CD14-positive monocyte (primary cell): ENCODE data around the gene ERFE. TPM values are rescaled to one million over a fixed set of nuclear protein-coding genes. Genes with fewer than 3 reads are reported as not detected.

Experiments
- DNase-seq, 3 donors: peaks; one replicate each; pipeline ENCODE4 v3.0.0-alpha.2; 2011 to 2022
- H2AFZ ChIP-seq: 2 replicates; pipeline ENCODE4 v1.6.0; 2012; ENCODE audit warnings: mild to moderate bottlenecking, low read depth, low read length, inconsistent platforms; ENCODE audit not compliant: insufficient read depth, poor library complexity, severe bottlenecking
- H3K27ac ChIP-seq, 2 donors: 1 replicate in 1 of 2; 2 replicates in 1 of 2; pipeline ENCODE4 v1.5.1; 2012 to 2013; ENCODE audit warnings: low read length in 2 of 2, control low read depth in 1 of 2, inconsistent platforms in 1 of 2, low read depth in 1 of 2, mild to moderate bottlenecking in 1 of 2
- H3K27me3 ChIP-seq, 2 donors: one replicate each; pipeline versions ENCODE4 v1.6.0 to v1.6.1; 2011 to 2013; ENCODE audit warnings: low read length in 2 of 2; ENCODE audit not compliant: control insufficient read depth in 2 of 2, insufficient read depth in 2 of 2
- H3K36me3 ChIP-seq, 2 donors: replicated peaks in 1 of 2; 1 replicate in 1 of 2; 2 replicates in 1 of 2; pipeline versions ENCODE4 v1.5.1 to v1.6.1; 2012 to 2013; ENCODE audit warnings: low read length in 2 of 2, control low read depth in 1 of 2, inconsistent platforms in 1 of 2, mild to moderate bottlenecking in 1 of 2; ENCODE audit not compliant: insufficient read depth in 2 of 2, control insufficient read depth in 1 of 2
- H3K4me1 ChIP-seq, 2 donors: 1 replicate in 1 of 2; 2 replicates in 1 of 2; pipeline versions ENCODE4 v1.5.1 to v1.6.1; 2012 to 2013; ENCODE audit warnings: low read length in 2 of 2, control low read depth in 1 of 2, inconsistent platforms in 1 of 2, mild to moderate bottlenecking in 1 of 2, moderate library complexity in 1 of 2; ENCODE audit not compliant: insufficient read depth in 2 of 2, control insufficient read depth in 1 of 2
- H3K4me2 ChIP-seq: replicated peaks from 2 replicates; pipeline ENCODE3; 2012; ENCODE audit warnings: low read length, moderate library complexity, mild to moderate bottlenecking; ENCODE audit not compliant: poor library complexity, severe bottlenecking; ENCODE audit errors: extremely low read depth
- H3K4me3 ChIP-seq, 3 experiments: fragments of 200-600 bp in 1 of 3; sonication (generic) in 1 of 3; replicated peaks in 1 of 3; 1 replicate in 2 of 3; 2 replicates in 1 of 3; pipeline ENCODE4 v1.5.1; 2011 to 2013; ENCODE audit warnings: low read length in 3 of 3, mild to moderate bottlenecking in 3 of 3, control low read depth in 2 of 3, low read depth in 2 of 3, inconsistent platforms in 1 of 3, moderate library complexity in 1 of 3
- H3K79me2 ChIP-seq: 2 replicates; pipeline ENCODE4 v1.6.0; 2012; ENCODE audit warnings: mild to moderate bottlenecking, control low read depth, inconsistent platforms, low read length, moderate library complexity; ENCODE audit not compliant: insufficient read depth
- H3K9ac ChIP-seq: 2 replicates; pipeline ENCODE4 v1.6.0; 2017; ENCODE audit warnings: low read length, mild to moderate bottlenecking; ENCODE audit not compliant: insufficient read depth, poor library complexity, severe bottlenecking
- H3K9me3 ChIP-seq, 2 donors: replicated peaks in 1 of 2; 1 replicate in 1 of 2; 2 replicates in 1 of 2; pipeline versions ENCODE4 v1.5.1 to v1.6.1; 2012 to 2013; ENCODE audit warnings: low read length in 2 of 2, control low read depth in 1 of 2; ENCODE audit not compliant: control insufficient read depth in 1 of 2, insufficient read depth in 1 of 2
- H4K20me1 ChIP-seq: 2 replicates; pipeline ENCODE4 v1.6.0; 2012; ENCODE audit warnings: mild to moderate bottlenecking, low read length, control low read depth, moderate library complexity; ENCODE audit not compliant: insufficient read depth
- H3K27ac Mint-ChIP-seq, 7 donors: one replicate each; pipeline ENCODE4 v1.8.0; 2020; ENCODE audit warnings: mild to moderate bottlenecking in 7 of 7, mixed read lengths in 7 of 7, moderate library complexity in 6 of 7, inconsistent platforms in 2 of 7
- H3K27me3 Mint-ChIP-seq, 3 donors: one replicate each; pipeline ENCODE4 v1.8.0; 2021 to 2022; ENCODE audit warnings: low read depth in 3 of 3, mild to moderate bottlenecking in 3 of 3, mixed read lengths in 3 of 3, moderate library complexity in 3 of 3, inconsistent platforms in 1 of 3
- H3K36me3 Mint-ChIP-seq, 2 donors: one replicate each; pipeline ENCODE4 v1.8.0; 2020; ENCODE audit warnings: mixed read lengths in 2 of 2, inconsistent platforms in 1 of 2, mild to moderate bottlenecking in 1 of 2
- H3K4me1 Mint-ChIP-seq: one replicate; pipeline ENCODE4 v1.8.0; 2020; ENCODE audit warnings: mild to moderate bottlenecking, mixed read lengths
- H3K4me3 Mint-ChIP-seq, 2 donors: one replicate each; pipeline ENCODE4 v1.8.0; 2020; ENCODE audit warnings: mild to moderate bottlenecking in 2 of 2, mixed read lengths in 2 of 2, moderate library complexity in 1 of 2
- H3K9me3 Mint-ChIP-seq, 7 donors: one replicate each; pipeline ENCODE4 v1.8.0; 2020 to 2022; ENCODE audit warnings: mixed read lengths in 7 of 7, mild to moderate bottlenecking in 6 of 7, moderate library complexity in 6 of 7, inconsistent platforms in 2 of 7
- CTCF ChIP-seq: fragments of 200-600 bp; IDR thresholded peaks from one replicate; pipeline ENCODE4 v1.8.0; 2022; ENCODE audit warnings: antibody characterized with exemption, mild to moderate bottlenecking
- WGBS: methylation state at CpG from one replicate; pipeline ENCODE4 v1.1.5; 2013; ENCODE audit warnings: missing lambda C conversion rate; ENCODE audit not compliant: insufficient coverage; 5-methylcytosine and 5-hydroxymethylcytosine counted together
- intact Hi-C, 2 donors: fragments of 100-400 bp; cut with micrococcal nuclease; formaldehyde crosslinking; loops; one replicate each; pipeline versions ENCODE4 v1.15.0 to v1.15.1; 2023
- polyA plus RNA-seq, 3 donors: library from polyadenylated mRNA; depleted of rRNA in 1 of 3; unstranded in 2 of 3; stranded (reverse) in 1 of 3; fragments of 300-500 nt in 2 of 3; fragments of >200 nt in 1 of 3; fragmentation: Illumina TruSeq in 2 of 3; gene quantifications; 1 replicate in 2 of 3; 2 replicates in 1 of 3; pipeline ENCODE4 v1.2.3, GENCODE V29; 2012 to 2021

ERFE gene
- polyA plus RNA-seq, 3 donors, result not detected

GRCh38 chr2:238122287-238123217 lies 36.2 kb upstream of the ERFE start:
- H3K36me3 Mint-ChIP-seq, result no peaks in the 10 kb centered on the region
- H3K9me3 ChIP-seq, result no peaks in the 10 kb centered on the region
- H3K4me1 Mint-ChIP-seq, result no peaks in the 10 kb centered on the region
- no peaks in the 10 kb centered on the region for H4K20me1 ChIP-seq
- no peak overlapping the region for H3K27ac ChIP-seq
- H3K4me3 Mint-ChIP-seq, result no peak overlapping the region
- peaks cover 0 to 3% of the 10 kb centered on the region in 2 donors for H3K4me1 ChIP-seq
- no peak for TF ChIP-seq CTCF
- H3K4me3 ChIP-seq, result no peak overlapping the region
- no peaks in the 10 kb centered on the region for H3K79me2 ChIP-seq
- H3K27me3 ChIP-seq, result peaks cover 0 to 3% of the 10 kb centered on the region in 2 donors
- no peak overlapping the region for H3K9ac ChIP-seq
- no peak overlapping the region for H3K27ac Mint-ChIP-seq
- H3K36me3 ChIP-seq, result no peaks in the 10 kb centered on the region
- intact Hi-C loops, result no loop called here
- H3K4me2 ChIP-seq, result no peak overlapping the region
- WGBS, result 95% methylated on average over 24 of the region's 29 CpGs
- H3K9me3 Mint-ChIP-seq, result peaks cover 0 to 4% (median 0%) of the 10 kb centered on the region in 7 donors
- H2AFZ ChIP-seq, result no peak overlapping the region
- peaks cover 8 to 18% (median 15%) of the 10 kb centered on the region in 3 donors for H3K27me3 Mint-ChIP-seq
- no peak for DNase-seq

DNA sequence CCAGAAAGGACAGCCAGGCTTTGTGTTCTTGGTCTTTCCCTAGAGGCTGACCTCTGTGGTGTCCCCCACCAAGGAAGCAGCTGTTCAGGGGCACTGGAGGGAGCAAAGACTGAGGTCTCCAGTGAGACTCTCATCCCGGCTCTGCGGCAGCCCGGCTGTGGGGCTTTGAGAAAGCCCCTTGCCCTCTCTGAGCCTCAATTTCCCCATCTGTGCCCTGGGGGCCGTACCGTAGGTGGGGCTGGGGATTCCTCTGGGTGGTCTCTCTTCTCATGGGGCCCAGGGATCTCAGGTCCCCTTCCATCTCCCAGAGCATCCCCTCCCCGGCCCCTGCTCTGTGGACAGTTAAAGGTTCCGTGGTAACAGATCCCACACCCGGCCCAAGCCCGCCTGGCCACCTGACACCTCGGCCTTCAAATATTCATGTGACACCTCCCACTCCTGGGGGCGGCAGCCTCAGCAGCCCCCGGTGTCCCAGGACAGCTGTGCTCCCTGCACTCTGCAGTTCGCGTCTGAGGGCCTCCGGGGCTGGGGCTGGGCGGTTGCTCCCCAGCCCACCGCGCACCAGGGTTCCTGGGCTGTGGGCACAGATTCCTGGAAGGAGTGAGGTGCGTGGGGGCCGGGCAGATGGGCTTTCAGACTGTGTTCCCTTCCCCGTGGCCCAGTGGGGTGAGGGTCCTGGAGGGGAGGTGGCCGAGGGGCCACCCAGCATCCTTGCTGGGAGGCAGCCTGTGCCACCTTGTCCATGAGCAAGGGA lies 35.4 kb upstream of the ERFE start:
- H3K27ac ChIP-seq, result no peak overlapping the region
- TF ChIP-seq CTCF, result no peak
- H3K27me3 ChIP-seq, result peaks cover 0 to 3% of the 10 kb centered on the region in 2 donors
- Mint-ChIP-seq H3K4me3 (no peak overlapping the region), H3K9me3 (peaks cover 0 to 4% (median 0%) of the 10 kb centered on the region in 7 donors), H3K4me1 (no peaks in the 10 kb centered on the region), H3K36me3 (no peaks in the 10 kb centered on the region), H3K27ac (no peak overlapping the region), H3K27me3 (peaks cover 5 to 11% (median 10%) of the 10 kb centered on the region in 3 donors)
- DNase-seq, result no peak
- 85% methylated on average over 19 of the region's 22 CpGs for WGBS
- intact Hi-C loops, result no loop called here
- H3K36me3 ChIP-seq, result no peaks in the 10 kb centered on the region
- H3K4me1 ChIP-seq, result peaks cover 0 to 3% of the 10 kb centered on the region in 2 donors
- no peak overlapping the region for H3K4me2 ChIP-seq
- H2AFZ ChIP-seq, result no peak overlapping the region
- no peaks in the 10 kb centered on the region for H4K20me1 ChIP-seq
- H3K4me3 ChIP-seq, result no peak overlapping the region
- no peaks in the 10 kb centered on the region for H3K79me2 ChIP-seq
- H3K9me3 ChIP-seq, result no peaks in the 10 kb centered on the region
- no peak overlapping the region for H3K9ac ChIP-seq
